Loucy (cell line): ENCODE measurements around the gene DNAH6.

Experiments
- EZH2phosphoT487 ChIP-seq: fragments of 200-600 bp; IDR thresholded peaks from 2 replicates; pipeline ENCODE4 v1.6.1; 2018; ENCODE audit warnings: antibody characterized with exemption, mild to moderate bottlenecking, moderate library complexity, borderline replicate concordance
- TF ChIP-seq, protein P1 (sequence below): fragments of 200-600 bp; sonication (generic); conservative IDR thresholded peaks from 2 replicates; pipeline ENCODE4 v1.5.1; 2014; ENCODE audit warnings: mild to moderate bottlenecking, antibody characterized with exemption, low read length

GRCh38 chr2:84639751-84640150 lies 123.5 kb downstream of the DNAH6 start:
- TF ChIP-seq EZH2phosphoT487, result no peak
- TF ChIP-seq, protein P1, sequence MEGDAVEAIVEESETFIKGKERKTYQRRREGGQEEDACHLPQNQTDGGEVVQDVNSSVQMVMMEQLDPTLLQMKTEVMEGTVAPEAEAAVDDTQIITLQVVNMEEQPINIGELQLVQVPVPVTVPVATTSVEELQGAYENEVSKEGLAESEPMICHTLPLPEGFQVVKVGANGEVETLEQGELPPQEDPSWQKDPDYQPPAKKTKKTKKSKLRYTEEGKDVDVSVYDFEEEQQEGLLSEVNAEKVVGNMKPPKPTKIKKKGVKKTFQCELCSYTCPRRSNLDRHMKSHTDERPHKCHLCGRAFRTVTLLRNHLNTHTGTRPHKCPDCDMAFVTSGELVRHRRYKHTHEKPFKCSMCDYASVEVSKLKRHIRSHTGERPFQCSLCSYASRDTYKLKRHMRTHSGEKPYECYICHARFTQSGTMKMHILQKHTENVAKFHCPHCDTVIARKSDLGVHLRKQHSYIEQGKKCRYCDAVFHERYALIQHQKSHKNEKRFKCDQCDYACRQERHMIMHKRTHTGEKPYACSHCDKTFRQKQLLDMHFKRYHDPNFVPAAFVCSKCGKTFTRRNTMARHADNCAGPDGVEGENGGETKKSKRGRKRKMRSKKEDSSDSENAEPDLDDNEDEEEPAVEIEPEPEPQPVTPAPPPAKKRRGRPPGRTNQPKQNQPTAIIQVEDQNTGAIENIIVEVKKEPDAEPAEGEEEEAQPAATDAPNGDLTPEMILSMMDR, result no peak
